GM12873 (cell line): ENCODE results near the gene THOC5.

Experiments used
- TF ChIP-seq, protein P1 (sequence below): IDR thresholded peaks from 2 replicates; pipeline ENCODE4 v1.5.1; 2012; ENCODE audit warnings: low read depth, mild to moderate bottlenecking, moderate library complexity, low read length, control low read depth; ENCODE audit not compliant: insufficient read depth; ENCODE audit errors: missing control alignments

THOC5 gene

DNA sequence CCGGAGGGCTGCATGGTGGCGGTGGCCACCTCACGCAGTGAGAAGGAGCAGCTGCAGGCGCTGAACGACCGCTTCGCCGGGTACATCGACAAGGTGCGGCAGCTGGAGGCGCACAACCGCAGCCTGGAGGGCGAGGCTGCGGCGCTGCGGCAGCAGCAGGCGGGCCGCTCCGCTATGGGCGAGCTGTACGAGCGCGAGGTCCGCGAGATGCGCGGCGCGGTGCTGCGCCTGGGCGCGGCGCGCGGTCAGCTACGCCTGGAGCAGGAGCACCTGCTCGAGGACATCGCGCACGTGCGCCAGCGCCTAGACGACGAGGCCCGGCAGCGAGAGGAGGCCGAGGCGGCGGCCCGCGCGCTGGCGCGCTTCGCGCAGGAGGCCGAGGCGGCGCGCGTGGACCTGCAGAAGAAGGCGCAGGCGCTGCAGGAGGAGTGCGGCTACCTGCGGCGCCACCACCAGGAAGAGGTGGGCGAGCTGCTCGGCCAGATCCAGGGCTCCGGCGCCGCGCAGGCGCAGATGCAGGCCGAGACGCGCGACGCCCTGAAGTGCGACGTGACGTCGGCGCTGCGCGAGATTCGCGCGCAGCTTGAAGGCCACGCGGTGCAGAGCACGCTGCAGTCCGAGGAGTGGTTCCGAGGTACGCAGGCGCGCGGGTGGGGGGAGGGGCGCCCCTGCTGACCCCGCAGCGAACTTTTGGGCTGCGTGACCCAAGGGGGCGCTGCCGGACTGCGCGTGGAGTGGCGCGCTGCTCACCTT lies 72.9 kb downstream of the THOC5 start:
- TF ChIP-seq, protein P1, sequence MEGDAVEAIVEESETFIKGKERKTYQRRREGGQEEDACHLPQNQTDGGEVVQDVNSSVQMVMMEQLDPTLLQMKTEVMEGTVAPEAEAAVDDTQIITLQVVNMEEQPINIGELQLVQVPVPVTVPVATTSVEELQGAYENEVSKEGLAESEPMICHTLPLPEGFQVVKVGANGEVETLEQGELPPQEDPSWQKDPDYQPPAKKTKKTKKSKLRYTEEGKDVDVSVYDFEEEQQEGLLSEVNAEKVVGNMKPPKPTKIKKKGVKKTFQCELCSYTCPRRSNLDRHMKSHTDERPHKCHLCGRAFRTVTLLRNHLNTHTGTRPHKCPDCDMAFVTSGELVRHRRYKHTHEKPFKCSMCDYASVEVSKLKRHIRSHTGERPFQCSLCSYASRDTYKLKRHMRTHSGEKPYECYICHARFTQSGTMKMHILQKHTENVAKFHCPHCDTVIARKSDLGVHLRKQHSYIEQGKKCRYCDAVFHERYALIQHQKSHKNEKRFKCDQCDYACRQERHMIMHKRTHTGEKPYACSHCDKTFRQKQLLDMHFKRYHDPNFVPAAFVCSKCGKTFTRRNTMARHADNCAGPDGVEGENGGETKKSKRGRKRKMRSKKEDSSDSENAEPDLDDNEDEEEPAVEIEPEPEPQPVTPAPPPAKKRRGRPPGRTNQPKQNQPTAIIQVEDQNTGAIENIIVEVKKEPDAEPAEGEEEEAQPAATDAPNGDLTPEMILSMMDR: no peak

DNA sequence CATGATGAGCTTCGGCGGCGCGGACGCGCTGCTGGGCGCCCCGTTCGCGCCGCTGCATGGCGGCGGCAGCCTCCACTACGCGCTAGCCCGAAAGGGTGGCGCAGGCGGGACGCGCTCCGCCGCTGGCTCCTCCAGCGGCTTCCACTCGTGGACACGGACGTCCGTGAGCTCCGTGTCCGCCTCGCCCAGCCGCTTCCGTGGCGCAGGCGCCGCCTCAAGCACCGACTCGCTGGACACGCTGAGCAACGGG lies 73.4 kb downstream of the THOC5 start:
- TF ChIP-seq, protein P1: no peak

DNA sequence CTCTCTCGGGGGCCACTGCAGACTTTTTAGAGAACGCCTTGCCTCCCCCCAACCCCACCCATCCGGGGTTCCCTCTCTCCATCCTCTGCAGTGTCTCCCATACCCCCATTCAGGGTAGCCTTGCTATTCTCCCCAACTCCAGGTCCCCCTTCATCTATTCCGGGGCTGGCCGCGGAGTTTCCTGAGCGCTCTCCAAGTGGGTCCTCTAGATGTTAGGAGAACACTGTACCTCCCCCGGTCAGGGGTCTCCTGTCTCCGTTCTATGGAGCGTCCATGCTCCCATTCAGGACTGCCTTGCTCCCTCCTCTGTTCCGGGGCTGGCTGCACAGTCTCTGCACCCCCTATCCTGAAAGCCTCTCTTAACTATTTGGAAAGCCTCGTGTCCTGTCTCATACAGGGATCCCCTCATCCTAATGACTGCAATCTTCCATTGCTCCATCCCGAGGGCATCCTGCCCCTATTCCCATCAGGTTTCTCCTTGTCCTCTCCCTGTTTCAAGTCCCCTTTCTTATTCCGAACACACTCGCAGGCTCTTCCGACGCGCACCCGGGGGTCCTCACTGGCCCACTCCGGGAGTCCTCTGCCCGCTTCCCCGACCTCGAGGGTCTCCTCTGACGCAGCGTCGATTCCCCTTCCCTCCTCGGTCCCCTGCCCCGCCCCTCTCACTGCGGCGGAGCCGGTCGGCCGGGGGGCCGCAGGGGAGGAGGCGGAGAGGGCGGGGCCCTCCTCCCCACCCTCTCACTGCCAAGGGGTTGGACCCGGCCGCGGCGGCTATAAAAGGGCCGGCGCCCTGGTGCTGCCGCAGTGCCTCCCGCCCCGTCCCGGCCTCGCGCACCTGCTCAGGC lies 73.9 kb downstream of the THOC5 start, which contains the start of gene NEFH:
Gene NEFH, plus strand, starts transcription at position 802 of the 845 bp plus-strand sequence. CDS start 45 bp downstream, outside the sequence.
- TF ChIP-seq, protein P1: no peak

DNA sequence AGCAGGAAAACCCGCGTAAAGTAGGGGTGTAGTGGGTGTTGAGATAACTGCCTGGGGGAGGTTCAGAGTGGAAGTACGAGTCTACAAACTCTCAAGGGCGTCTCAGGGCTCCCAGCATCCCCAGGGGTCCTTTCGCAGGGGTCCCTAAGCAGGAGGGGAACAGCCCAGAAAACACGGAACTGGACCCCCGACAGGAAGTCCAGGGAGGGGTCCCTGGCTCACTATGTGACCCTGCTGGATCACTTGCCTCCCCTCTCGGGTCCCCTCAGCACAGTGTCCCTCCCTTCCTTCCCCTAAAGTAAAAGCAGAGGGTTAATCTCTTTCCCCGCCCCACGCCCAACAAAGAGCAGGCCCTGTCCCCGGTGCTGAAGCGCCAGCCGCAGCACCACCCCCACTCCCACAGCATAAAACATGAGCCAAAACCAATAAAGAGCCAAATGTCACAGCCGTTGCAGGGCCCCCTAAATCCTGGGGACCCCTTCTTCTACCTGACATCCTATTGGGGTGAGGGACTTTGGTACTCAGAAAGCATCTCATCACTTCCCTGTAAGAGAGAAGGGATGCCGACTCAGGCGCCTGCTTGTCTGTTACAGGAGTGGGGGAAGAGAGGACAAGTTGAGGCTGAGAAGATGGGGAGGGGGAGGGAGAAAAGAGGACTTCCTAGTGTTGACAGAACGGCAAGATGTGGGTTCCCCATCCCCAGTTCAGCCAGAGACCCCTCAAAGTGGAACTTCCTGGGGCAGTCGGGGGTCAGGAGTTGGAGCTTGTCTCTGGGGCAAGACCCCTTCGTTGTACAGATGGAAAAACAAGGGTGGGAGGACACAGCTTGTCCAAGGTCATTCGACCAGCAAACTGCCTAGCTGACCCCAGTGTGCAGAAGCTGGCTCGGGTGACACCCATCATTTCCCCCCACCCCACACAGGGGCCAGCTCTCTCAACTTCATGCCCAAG lies 75.0 kb downstream of the THOC5 start:
- TF ChIP-seq, protein P1: no peak

DNA sequence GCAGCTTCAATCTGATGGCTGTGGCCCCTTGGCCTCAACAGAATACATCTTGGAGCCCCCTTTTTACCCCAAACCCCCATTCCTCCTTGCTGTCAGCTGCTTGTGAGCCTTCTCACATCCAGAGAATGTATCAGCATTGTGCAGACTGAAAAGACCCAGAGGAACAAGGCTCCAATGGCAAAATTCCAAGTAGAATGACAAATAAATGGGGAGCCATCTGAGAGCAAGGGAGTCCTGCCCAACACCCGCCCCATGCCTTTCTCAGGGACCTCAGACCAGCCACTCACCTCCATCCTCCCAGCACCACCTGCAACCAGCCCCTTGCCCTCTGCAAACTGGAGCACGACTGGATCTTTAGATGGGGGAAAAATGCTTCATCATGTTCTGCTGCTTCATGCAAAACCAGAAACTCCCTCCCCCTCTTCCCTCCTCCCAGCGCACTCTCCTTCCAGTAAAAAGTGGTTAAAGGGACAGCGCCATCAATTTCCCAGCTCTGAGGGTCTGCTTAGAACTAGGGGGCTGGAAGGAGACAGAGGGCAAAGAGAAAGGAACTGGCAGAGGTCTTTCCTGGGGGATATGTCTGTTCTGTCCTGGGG lies 75.7 kb downstream of the THOC5 start:
- TF ChIP-seq, protein P1: no peak

DNA sequence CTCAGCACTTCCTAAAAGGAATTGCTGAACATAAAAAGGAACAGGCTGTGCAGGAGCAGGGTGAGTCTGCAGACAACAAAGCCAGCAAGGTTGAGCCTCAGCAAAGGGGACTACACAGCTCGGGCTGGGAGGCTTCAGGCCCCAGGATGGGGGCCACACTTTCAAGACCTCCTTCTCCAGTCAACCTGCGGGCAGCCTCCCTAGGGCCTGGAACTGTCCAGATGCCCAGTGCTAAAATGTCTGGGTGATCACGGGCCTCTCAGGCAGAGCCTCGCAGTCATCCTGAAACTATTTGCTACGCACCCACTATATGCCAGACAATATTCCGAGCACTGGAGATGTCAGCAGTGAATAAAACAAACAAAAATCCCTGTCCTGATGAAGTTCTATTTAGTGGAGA lies 77.4 kb downstream of the THOC5 start:
- TF ChIP-seq, protein P1: no peak

DNA sequence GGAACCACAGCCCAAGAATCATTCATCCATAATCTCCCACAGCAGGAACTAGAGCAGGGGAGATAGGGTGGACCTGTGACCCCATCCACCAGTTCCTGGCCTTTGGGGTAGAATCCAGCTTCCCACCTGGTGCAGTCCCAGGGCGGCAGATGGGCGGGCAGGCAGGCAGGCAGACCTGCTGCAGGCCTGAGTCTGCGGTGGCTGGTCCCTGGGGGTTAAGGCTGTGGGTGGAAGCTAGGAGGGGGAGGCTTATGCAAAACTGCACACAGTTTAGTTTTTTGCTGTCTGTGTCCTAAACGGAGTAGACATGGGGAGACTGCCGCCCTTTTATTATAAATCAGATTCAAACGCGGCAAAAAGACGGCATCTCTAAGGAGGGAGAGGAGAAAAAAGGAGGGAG lies 78.0 kb downstream of the THOC5 start:
- TF ChIP-seq, protein P1: no peak
